Chondrocyte (in vitro differentiated cells): ENCODE measurements around the gene DAAM2. TPM values are rescaled to one million over a fixed set of nuclear protein-coding genes. Genes with fewer than 3 reads are reported as not detected.
A peak's percentile ranks its signal among the peaks of the same experiment; 100 is the strongest.

Experiments
- DNase-seq: peaks from one replicate; pipeline ENCODE4 v3.0.0; 2021; ENCODE audit warnings: mixed read lengths, low spot score
- H3K27ac Mint-ChIP-seq: one replicate; pipeline ENCODE4 v1.8.0; 2021; ENCODE audit warnings: mild to moderate bottlenecking, moderate library complexity, mixed read lengths; ENCODE audit not compliant: unreplicated experiment
- H3K27me3 Mint-ChIP-seq: 2 replicates; pipeline ENCODE4 v1.8.0; 2021; ENCODE audit warnings: low read depth, mixed read lengths
- H3K36me3 Mint-ChIP-seq: 2 replicates; pipeline ENCODE4 v1.8.0; 2021; ENCODE audit warnings: low read depth, mixed read lengths
- H3K4me1 Mint-ChIP-seq: 2 replicates; pipeline ENCODE4 v1.8.0; 2021; ENCODE audit warnings: low read depth, mild to moderate bottlenecking, mixed read lengths
- H3K4me3 Mint-ChIP-seq: one replicate; pipeline ENCODE4 v1.8.0; 2021; ENCODE audit warnings: mild to moderate bottlenecking, moderate library complexity, mixed read lengths; ENCODE audit not compliant: unreplicated experiment
- H3K9me3 Mint-ChIP-seq: 2 replicates; pipeline ENCODE4 v1.8.0; 2021; ENCODE audit warnings: low read depth, mixed read lengths
- CTCF ChIP-seq: fragments of 200-600 bp; sonication (generic); IDR thresholded peaks from 2 replicates; pipeline ENCODE4 v1.5.0; 2021; ENCODE audit warnings: antibody characterized with exemption, mild to moderate bottlenecking, moderate library complexity
- total RNA-seq: library from RNA; stranded (reverse); gene quantifications from 3 replicates; pipeline ENCODE4 v1.2.1, GENCODE V29; 2021

DAAM2 gene
- total RNA-seq, 1 donor from 2014 or later = 142 TPM

- H3K36me3 Mint-ChIP-seq = peaks cover 70% of the 10 kb centered on the region
- no peak overlapping the region for H3K27ac Mint-ChIP-seq
- no peaks in the 10 kb centered on the region for H3K27me3 Mint-ChIP-seq
- DNase-seq = no peak
- H3K4me1 Mint-ChIP-seq = no peaks in the 10 kb centered on the region
- H3K9me3 Mint-ChIP-seq = no peaks in the 10 kb centered on the region
- H3K4me3 Mint-ChIP-seq = no peak overlapping the region
- TF ChIP-seq CTCF = peak; percentile 28
Measured at GRCh38 chr6:39867592-39867991, 75.4 kb downstream of the DAAM2 start.

GRCh38 chr6:39870950-39871349 lies 78.8 kb downstream of the DAAM2 start:
- Mint-ChIP-seq H3K27me3 (no peaks in the 10 kb centered on the region), H3K27ac (no peak overlapping the region), H3K36me3 (peaks cover 82% of the 10 kb centered on the region), H3K4me1 (no peaks in the 10 kb centered on the region), H3K9me3 (no peaks in the 10 kb centered on the region), H3K4me3 (no peak overlapping the region)
- DNase-seq = no peak
- no peak for TF ChIP-seq CTCF

DNA sequence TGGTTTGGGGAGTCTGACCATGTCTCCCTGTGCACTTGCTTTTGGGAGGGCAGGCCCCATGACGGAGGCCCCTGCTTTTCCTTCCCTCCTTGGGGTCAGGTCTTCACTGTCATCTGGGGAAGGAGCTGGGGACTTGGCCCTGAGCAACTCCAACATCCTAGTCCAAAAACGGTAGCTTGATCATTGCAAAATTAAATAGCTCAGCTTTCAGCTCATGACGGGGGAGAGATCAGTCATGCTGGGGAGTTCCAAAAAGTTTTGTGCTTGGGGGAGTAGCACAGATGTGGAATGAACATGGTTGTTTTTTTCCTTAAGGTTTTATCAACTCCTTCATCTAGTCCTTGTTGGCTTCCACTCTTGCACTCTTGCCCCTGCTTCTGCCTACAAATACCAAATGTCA lies 81.3 kb downstream of the DAAM2 start:
- H3K27ac Mint-ChIP-seq = no peak overlapping the region

GRCh38 chr6:39876111-39876510 lies 83.9 kb downstream of the DAAM2 start:
- TF ChIP-seq CTCF = no peak
- H3K4me3 Mint-ChIP-seq = no peak overlapping the region
- H3K27me3 Mint-ChIP-seq = no peaks in the 10 kb centered on the region
- no peak for DNase-seq
- peaks cover 65% of the 10 kb centered on the region for H3K36me3 Mint-ChIP-seq
- H3K4me1 Mint-ChIP-seq = no peaks in the 10 kb centered on the region
- H3K27ac Mint-ChIP-seq = no peak overlapping the region
- H3K9me3 Mint-ChIP-seq = no peaks in the 10 kb centered on the region

More for the DNA sequence above, 81.3 kb downstream of the DAAM2 start:
- H3K4me3 Mint-ChIP-seq = no peak overlapping the region
- peaks cover 82% of the 10 kb centered on the region for H3K36me3 Mint-ChIP-seq
- no peaks in the 10 kb centered on the region for H3K27me3 Mint-ChIP-seq
- DNase-seq = no peak
- no peak for TF ChIP-seq CTCF
- H3K9me3 Mint-ChIP-seq = no peaks in the 10 kb centered on the region
- H3K4me1 Mint-ChIP-seq = no peaks in the 10 kb centered on the region

DNA sequence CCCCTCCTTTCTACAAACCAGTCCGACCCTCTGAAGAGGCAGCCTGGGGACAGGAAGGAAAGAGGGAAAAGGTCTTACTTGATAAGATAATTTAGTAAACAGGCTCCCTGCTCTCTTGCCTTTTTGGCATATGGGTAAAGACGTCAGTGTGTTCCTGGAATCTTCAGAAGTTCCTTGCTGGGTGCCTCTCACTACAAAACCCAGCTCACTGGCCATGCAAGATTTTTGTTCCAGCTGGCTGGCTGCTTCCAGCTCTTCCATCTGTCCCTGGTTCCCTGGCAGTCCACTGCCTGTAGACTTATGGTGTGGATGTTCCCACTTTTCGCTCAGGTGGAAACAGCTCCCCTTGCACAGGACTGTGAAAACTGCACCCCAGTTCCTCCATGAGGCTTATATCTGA lies 84.7 kb downstream of the DAAM2 start:
- H3K27ac Mint-ChIP-seq = peak overlapping the region; percentile 58
- TF ChIP-seq CTCF = no peak
- peaks cover 60% of the 10 kb centered on the region for H3K36me3 Mint-ChIP-seq
- H3K4me3 Mint-ChIP-seq = no peak overlapping the region
- H3K9me3 Mint-ChIP-seq = no peaks in the 10 kb centered on the region
- no peak for DNase-seq
- H3K4me1 Mint-ChIP-seq = no peaks in the 10 kb centered on the region
- no peaks in the 10 kb centered on the region for H3K27me3 Mint-ChIP-seq
